SK-N-MC (cell line): ENCODE data around the gene CIITA.
"Not testable (repeated sequence)": the region's sequence is repeated elsewhere in the genome, so short reads cannot be mapped to it uniquely, and the experiment has no call there.

Experiments
- DNase-seq: peaks from one replicate; pipeline ENCODE4 v3.0.0-alpha.2; 2011; ENCODE audit warnings: low read depth, low spot score
- H3K27ac ChIP-seq: fragments of 200-600 bp; sonication (generic); 2 replicates; pipeline ENCODE4 v1.5.1; 2016; ENCODE audit warnings: mixed run types
- H3K36me3 ChIP-seq: fragments of 200-600 bp; sonication (generic); 2 replicates; pipeline ENCODE4 v1.6.1; 2017; ENCODE audit warnings: antibody characterized with exemption, low read length, mixed read lengths; ENCODE audit not compliant: insufficient read depth
- H3K4me3 ChIP-seq: fragments of 200-600 bp; sonication (generic); 2 replicates; pipeline ENCODE4 v1.5.1; 2016
- H3K9ac ChIP-seq: fragments of 200-600 bp; sonication (generic); 2 replicates; pipeline ENCODE4 v1.8.0; 2017; ENCODE audit warnings: mixed run types, mixed read lengths; ENCODE audit not compliant: insufficient read length
- H3K9me3 ChIP-seq: fragments of 200-600 bp; sonication (generic); 2 replicates; pipeline ENCODE4 v1.6.1; 2017; ENCODE audit warnings: low read depth, mild to moderate bottlenecking, antibody characterized with exemption, low read length, moderate library complexity, mixed read lengths
- EZH2 ChIP-seq: fragments of 200-600 bp; sonication (generic); IDR thresholded peaks from one replicate; pipeline ENCODE4 v1.6.1; 2017; ENCODE audit warnings: antibody characterized with exemption
- FOXP2 ChIP-seq: optimal IDR thresholded peaks from 2 replicates; pipeline ENCODE3; 2011; ENCODE audit warnings: mild to moderate bottlenecking, moderate library complexity; ENCODE audit not compliant: insufficient read depth; ENCODE audit errors: extremely low read length, control extremely low read depth
- POLR2AphosphoS5 ChIP-seq: IDR thresholded peaks from 2 replicates; pipeline ENCODE4 v1.6.1; 2012; ENCODE audit warnings: mild to moderate bottlenecking, low read depth, low read length, borderline replicate concordance

The CIITA gene

DNA sequence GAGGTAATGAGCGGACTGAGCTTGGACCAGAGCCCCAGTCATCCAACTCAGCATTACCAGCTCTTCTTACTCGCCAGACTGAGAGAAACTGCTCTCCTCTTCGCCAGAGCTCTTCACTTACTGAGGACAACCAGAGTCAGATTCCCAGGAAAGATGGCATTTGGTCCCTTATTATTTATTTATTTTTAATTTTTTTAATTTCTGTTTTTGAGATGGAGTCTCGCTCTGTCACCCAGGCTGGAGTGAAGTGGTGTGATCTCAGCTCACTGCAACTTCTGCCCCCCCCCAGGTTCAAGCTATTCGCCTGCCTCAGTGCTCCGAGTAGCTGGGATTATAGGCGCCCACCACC lies 42.0 kb downstream of the CIITA start:
- H3K27ac ChIP-seq = no peak overlapping the region
- no peaks in the 10 kb centered on the region for H3K9me3 ChIP-seq
- H3K36me3 ChIP-seq = no peaks in the 10 kb centered on the region
- no peak for DNase-seq
- H3K4me3 ChIP-seq = no peak overlapping the region
- no peak overlapping the region for H3K9ac ChIP-seq
- TF ChIP-seq POLR2AphosphoS5 (no peak), FOXP2 (no peak), EZH2 (no peak)

DNA sequence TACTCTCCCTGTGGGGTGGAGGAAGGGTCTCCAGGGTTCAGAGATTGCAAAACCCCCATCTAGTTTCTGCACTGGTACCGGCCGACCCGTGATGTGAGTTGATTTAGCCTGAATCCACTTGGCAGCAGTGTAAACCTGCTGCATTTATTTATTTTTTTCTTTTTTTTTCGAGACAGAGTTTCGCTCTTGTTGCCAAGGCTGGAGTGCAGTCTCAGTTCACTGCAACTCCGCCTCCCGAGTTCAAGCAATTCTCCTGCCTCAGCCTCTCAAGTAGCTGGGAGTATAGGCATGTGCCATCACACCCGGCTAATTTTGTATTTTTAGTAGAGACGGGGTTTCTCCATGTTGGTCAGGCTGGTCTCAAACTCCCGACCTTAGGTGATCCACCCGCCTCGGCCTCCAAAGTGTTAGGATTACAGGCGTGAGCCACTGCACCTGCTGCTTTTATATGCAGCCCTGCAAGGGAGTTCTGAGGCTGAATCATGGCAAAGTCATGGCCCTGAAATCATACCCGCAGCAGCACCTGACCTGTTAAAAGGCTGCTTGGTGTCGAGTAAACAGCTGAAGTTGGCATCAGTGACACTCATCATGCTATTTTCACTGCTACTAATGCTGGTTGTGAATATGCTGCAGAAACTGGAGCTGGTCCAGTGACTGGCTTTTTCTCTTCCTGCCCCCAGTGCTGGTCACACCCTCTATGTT lies 43.9 kb downstream of the CIITA start:
- no peak for TF ChIP-seq POLR2AphosphoS5
- TF ChIP-seq FOXP2 = no peak
- no peak for TF ChIP-seq EZH2

GRCh38 chr16:10921536-10922327 lies 44.7 kb downstream of the CIITA start:
- Histone ChIP-seq H3K9me3 (no peaks in the 10 kb centered on the region), H3K4me3 (no peak overlapping the region), H3K36me3 (no peaks in the 10 kb centered on the region), H3K27ac (no peak overlapping the region), H3K9ac (no peak overlapping the region)
- no peak for TF ChIP-seq EZH2
- no peak for TF ChIP-seq FOXP2
- TF ChIP-seq POLR2AphosphoS5 = no peak
- no peak for DNase-seq

More for the DNA sequence above, 43.9 kb downstream of the CIITA start:
- H3K27ac ChIP-seq = no peak overlapping the region
- no peak overlapping the region for H3K9ac ChIP-seq
- H3K9me3 ChIP-seq = no peaks in the 10 kb centered on the region
- H3K36me3 ChIP-seq = no peaks in the 10 kb centered on the region
- DNase-seq = no peak
- no peak overlapping the region for H3K4me3 ChIP-seq

DNA sequence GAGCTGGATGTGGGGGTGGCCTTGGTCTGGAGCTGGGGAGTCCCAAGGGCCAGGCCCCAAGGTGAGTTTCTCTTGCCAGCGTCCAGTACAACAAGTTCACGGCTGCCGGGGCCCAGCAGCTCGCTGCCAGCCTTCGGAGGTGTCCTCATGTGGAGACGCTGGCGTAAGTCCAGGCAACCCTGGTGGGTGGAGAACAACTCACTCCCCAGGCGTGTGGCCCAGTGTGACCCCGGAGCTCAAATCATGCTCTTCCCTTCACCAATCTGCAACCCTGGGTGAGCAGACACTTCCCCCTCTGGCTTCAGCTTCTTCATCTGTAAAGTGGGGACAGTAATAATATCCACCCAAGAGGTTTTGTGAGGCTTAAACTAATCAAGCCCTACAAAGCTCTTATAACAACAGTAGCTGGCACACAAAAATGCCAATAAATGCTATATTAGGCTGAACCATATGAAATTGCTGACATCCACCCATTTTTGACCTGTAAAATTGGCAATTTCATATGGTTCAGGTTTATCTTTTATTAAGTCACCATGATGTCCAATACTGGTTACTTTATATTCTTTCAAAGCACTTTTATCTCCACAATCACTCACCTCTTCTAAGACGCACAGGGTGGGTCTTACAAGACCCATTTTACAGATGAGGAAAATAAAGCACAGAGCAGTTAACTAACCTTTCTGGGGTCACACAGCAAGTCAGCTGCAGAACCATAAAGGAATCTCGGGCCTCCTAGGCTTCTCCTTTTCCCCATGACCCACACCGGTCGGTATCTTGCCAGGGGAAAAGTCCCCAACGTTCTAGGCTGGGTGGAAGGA lies 45.5 kb downstream of the CIITA start:
- Histone ChIP-seq H3K36me3 (no peaks in the 10 kb centered on the region), H3K4me3 (no peak overlapping the region), H3K9ac (no peak overlapping the region), H3K27ac (no peak overlapping the region), H3K9me3 (no peaks in the 10 kb centered on the region)
- no peak for DNase-seq
- TF ChIP-seq EZH2 (no peak), FOXP2 (no peak), POLR2AphosphoS5 (no peak)

- no peaks in the 10 kb centered on the region for H3K36me3 ChIP-seq
- H3K4me3 ChIP-seq = no peak overlapping the region
- no peak overlapping the region for H3K27ac ChIP-seq
- no peak overlapping the region for H3K9ac ChIP-seq
- TF ChIP-seq POLR2AphosphoS5 (no peak), EZH2 (no peak), FOXP2 (no peak)
- H3K9me3 ChIP-seq = no peaks in the 10 kb centered on the region
- no peak for DNase-seq
These were observed 46.2 kb downstream of the CIITA start for GRCh38 chr16:10923146-10923649.

DNA sequence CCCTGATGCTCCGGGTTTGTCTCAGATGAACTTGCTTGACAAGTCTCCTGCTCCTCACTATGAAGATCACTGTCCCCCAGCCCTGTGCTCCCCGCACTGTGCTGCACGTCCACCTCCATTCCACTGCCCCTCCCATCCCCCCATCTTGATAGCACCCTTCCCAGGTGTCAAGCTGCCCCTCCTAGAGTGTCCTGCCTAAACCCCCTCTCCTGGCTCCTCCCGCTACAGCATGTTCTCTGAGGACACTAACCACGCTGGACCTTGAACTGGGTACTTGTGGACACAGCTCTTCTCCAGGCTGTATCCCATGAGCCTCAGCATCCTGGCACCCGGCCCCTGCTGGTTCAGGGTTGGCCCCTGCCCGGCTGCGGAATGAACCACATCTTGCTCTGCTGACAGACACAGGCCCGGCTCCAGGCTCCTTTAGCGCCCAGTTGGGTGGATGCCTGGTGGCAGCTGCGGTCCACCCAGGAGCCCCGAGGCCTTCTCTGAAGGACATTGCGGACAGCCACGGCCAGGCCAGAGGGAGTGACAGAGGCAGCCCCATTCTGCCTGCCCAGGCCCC lies 46.7 kb downstream of the CIITA start:
- no peaks in the 10 kb centered on the region for H3K36me3 ChIP-seq
- H3K4me3 ChIP-seq = no peak overlapping the region
- no peak overlapping the region for H3K27ac ChIP-seq
- no peak overlapping the region for H3K9ac ChIP-seq
- no peak for DNase-seq
- TF ChIP-seq POLR2AphosphoS5 (no peak), EZH2 (no peak), FOXP2 (no peak)
- no peaks in the 10 kb centered on the region for H3K9me3 ChIP-seq

DNA sequence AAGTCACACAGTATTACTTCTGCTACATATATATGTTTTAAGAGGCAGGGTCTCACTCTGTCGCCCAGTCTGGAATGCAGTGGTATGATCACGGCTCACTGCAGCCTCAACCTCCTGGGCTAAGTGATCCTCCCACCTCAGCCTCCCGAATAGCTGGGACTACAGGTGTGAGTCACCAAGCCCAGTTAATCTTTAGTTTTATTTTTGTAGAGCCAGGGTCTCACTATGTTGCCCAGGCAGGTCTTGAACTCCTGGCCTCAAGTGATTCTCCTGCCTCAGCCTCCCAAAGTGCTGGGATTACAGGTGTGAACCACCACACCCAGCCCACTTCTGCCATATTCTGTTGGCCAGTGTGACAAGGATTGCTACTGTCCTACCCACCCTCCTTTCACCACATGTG lies 48.3 kb downstream of the CIITA start:
- not testable (repeated sequence) for H3K9ac ChIP-seq, H3K4me3 ChIP-seq, DNase-seq, H3K36me3 ChIP-seq, H3K9me3 ChIP-seq, H3K27ac ChIP-seq

DNA sequence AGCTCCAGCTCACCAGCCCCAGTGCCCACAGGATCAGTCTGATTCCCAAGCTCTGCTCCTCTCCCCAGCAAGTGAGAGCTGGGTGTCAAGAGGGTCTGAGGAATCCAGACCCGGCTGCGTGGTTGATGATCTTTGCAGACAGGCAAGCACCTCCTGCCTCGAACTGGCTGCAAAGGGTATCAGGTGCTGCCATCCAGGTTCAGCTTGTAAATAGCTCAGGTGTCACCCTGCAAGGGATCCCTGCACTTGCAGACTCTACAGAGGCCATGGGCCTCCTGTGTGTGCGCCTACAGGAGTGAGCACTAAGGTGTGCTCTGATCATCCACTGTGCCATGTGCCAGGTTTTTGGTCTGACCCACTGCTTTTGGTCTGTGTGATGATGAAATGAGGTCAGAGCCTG lies 49.1 kb downstream of the CIITA start:
- Histone ChIP-seq H3K9ac (no peak overlapping the region), H3K36me3 (no peaks in the 10 kb centered on the region), H3K9me3 (no peaks in the 10 kb centered on the region), H3K4me3 (no peak overlapping the region), H3K27ac (no peak overlapping the region)
- no peak for TF ChIP-seq POLR2AphosphoS5
- DNase-seq = no peak
